Kasumi-1 (cell line): Measurements from ENCODE around the gene ENTPD2.
"Not testable (repeated sequence)": the region's sequence is repeated elsewhere in the genome, so short reads cannot be mapped to it uniquely, and the experiment has no call there.

ENCODE experiments used
- DNase-seq, 2 experiments: peaks; one replicate each; lab custom pipeline; 2025; lab: John Stamatoyannopoulos, UW

ENTPD2 gene

DNA sequence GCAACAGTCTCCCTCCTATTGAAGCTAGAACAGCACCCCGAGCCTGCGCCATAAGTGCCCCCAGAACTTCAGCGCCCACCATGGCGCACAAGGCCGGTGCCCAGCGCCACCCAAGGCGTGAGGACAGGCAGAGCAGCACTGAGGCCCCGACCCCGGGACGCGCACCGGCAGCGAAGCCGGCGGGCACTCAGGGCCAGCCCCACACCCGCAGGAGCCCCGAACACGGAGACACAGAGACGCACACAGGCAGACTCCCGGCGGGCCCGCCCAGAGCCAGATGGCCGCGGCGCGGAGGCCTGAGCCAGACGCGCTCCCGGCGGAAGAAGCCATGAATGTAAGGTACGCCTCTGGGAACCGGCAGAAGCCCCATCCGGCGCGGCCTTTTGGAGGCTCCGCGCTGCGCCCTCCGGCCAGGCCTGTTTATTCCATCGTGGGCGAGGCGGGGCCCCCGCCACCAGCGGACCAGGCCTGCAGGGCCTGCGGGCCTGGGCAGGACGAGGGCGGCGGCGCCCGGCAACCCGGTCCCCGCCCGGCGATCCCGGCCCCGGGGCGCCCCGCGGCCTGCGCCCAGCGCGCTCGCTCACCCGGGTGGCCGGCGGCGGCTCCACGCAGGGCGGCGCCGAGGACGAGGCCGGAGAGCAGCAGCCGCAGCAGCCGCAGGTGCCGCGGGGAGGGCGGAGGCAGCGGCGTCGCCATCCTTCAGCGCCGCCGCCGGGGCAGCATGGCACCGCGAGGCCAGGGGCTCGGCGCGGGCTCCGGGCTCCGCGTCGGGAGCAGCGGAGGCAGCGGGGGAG is 8.4 kb downstream of the ENTPD2 start:
- no peak for DNase-seq

DNA sequence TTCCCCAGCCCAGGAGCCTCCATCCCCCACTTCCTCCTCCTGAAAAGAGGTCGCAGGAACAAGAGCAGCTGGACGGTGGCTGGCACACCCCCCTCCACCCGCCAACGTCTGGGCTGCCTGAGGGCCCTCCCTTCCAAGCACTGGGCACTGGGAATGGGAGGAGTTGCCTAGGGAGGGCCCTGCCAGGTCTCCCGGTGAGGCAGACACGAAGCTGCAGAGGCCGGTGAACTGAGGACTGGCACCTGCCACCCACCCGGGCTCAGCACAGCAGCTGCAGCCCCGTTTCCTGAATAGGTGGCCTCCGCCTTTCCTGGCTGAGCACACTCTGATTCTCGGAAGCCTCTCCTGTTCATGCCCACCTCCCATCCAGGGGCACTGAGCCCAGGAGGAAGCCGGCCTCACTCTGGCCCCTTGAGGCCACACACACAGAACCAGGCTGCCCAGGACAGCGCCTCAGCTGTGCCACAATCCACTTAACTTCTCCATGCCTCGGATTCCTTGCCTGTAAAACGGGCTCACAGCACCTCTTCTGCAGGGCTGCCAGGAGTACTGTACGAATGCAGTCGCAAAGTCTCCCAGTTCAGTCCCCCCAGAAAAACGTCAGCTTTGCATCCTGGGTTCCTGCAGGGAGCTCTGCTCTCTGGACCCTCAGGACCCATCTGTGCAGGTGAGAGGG is 9.2 kb downstream of the ENTPD2 start:
- DNase-seq, result no peak

DNA sequence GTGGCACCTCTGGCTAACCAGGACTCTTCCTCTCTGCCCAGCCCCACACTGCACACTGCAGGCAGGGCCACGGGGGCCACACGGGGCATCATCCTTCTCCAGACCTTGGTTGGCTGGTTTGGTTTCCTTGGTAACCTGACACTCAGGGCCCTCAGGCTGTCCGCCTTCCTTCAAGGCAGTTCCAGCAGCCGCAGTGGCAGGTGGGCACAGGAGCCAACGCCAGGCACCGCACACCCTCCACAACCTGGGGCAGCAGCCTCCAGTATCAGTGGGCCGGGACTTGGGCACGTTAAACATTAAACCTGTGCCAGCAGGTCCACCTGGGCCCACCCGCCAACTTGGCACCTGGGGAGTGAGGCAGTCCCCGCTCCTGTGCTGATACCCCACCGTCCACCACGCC is 9.8 kb downstream of the ENTPD2 start:
- no peak for DNase-seq

DNA sequence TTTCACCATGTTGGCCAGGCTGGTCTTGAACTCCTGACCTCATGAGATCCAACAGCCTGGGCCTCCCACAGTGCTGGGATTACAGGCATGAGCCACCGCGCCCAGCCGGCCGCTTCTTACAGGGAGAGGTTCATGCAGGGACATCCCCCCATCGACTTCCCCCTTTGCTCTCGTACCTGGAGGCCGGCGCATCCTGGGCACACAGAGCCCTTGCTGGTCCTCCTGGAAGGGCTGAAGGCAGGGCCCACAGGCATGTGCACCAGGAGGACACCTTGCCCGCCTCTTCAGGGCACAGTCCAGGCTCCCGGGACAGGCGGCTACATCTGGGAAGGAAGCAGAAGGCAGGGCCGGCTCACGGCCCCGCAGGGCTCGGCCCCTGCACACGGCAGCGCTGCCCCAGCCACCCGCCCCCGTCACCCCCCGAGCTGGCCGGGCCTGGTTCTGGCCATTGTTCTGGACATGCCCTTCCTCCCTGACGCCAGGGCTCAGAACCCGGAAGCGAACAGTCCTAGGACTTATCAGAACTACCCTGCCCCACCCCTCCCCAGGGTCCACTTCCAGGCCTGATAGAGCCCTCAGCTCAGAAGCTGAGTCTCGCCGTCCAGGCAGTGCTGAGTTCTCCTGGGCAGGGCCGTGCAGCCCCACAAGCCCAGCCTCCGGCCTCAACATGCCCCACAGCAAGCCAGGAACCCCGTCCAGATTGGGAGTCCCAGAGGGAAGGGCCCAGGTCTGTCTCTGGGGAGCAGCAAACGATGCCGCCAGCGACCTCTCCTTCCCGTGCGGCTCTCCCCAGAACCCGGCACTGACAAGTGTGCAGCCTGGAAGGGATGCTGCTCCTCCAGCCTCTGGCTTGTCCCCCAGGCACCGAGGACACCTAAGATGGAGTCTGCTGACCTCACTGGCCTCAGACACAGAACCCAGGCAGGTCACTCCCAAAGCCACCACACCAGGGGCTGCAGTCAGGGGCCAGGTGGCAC is 10.8 kb downstream of the ENTPD2 start:
- no peak for DNase-seq

DNA sequence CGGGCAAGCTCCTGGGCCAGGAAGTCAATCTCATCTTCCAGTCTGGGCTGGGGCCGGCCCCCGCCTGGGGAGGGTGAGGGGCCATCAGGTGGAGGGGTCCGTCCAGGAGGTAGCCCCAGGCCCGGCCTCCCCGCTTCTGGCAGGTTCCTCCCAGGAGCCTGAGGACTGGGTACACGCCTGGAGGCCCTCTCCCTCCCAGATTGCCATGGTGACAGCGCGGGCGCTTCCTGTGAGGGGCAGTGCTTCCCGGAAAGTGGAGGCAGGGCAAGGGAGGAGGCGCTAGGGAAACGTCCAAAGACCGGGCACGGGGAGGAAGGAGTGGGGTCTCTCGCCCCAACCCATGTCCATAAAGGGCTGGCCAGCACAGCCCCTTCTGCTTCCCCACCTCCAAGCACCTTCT is 12.7 kb downstream of the ENTPD2 start:
- no peak for DNase-seq

DNA sequence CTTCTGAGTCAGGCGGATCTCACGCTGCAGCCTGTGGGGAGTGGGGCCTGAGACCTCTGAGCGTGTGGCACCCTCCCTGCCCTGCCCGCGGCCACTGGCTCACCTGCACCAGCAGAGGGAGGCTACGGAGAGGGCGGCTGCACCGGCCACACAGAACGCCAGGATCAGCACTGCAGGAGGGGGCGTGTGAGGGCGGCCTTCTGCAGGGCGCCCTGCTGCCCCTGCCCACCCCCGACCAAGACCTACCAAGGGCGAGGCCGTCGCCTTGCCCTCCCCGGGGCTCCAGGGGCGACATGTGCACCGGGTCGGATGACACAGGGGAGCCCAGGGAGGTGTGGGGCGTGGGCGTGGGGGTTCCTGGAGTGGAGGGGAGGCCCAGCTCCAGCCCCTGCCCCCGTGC is 13.3 kb downstream of the ENTPD2 start:
- DNase-seq, result no peak

DNA sequence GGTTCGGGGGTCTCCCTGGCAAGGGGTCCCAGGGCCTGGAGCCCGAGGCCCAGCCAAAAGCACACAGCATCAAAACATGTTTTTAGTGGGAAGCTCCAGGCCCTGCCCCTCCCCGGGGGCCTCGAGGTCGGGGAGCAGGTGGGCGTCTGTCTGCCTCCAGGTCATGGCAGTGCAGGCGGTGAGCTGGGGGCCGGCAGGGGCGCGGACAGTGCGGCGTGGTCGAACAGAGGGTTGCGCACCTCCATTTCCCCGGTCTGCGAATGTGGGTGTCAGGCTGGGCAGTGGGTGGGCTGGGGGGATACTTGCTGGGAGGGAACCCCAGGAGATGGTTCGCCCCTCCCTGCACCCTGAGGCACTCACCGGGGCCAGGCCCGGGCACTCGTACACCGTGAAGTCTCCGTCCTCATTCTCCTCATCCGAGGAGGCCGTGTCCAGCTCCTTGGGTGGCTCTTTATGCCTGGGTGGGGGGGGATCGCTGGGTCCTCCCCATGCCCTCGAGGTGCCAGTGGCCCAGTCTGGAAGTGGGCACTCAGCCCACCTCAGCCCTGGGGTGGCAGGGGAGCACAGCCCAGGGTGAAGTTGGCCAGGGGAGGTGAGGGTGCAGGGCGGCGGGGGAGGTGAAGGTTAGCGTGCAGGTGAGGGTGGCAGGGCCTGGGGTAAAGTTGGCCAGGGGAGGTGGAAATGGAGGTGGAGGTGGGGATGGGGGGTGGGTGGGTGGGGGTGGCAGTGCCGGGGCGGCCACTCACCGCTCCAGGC is 14.1 kb downstream of the ENTPD2 start:
- no peak for DNase-seq

DNA sequence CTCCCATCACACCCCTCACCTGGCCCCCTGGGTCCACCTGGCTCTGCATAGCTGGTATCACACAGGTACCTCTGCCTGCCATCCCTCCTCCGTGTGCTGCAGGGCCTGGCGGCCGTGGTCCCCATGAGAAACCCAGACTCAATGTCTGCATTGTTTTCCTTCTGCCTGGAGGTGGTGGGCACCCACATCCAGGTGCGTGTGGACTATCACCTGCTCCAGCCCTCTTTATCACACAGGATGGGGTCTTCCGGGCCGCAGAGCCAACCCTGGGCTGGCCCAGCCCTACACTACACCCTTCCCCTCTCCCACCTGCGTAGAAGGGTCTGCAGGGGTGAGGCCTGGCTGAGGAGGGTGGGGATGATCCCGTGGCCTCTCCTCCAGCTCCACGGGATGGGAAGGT is 14.9 kb downstream of the ENTPD2 start:
- no peak for DNase-seq

DNA sequence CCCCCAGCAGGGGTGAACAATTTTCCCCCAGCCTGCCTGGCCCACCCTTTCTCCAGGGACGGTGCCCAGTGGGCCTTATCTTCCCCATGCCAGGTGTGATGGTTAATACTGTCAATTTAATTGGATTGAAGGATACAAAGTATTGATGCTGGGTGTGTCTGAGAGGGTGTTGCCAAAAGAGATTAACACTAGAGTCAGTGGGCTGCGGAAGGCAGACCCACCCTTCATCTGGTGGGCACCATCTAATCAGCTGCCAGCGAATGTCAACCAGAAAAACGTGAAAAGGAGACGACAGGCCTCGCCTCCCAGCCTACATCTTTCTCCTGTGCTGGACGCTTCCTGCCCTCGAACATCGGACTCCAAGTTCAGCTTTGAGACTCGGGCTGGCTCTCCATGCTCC is 16.4 kb downstream of the ENTPD2 start:
- no peak for DNase-seq

DNA sequence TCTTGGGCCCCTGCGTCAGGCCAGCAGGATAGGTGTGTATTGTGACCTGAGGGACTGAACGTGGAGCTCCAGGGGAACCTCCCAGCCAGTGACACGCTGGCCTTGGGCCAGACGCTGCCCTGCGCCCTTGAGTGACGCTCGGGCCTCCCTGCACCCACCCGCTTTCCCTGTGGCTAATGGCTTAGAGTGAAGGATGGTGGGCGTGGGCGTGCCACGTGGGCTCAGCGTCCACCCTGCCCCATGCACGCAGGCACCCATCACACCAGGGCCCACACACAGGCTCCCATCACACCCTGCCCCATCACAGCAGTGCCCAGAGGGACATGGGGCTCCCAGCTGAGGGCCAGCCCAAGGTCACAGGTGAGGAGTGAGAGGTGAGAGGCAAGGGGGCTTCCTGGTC is 16.8 kb downstream of the ENTPD2 start:
- DNase-seq, result no peak

DNA sequence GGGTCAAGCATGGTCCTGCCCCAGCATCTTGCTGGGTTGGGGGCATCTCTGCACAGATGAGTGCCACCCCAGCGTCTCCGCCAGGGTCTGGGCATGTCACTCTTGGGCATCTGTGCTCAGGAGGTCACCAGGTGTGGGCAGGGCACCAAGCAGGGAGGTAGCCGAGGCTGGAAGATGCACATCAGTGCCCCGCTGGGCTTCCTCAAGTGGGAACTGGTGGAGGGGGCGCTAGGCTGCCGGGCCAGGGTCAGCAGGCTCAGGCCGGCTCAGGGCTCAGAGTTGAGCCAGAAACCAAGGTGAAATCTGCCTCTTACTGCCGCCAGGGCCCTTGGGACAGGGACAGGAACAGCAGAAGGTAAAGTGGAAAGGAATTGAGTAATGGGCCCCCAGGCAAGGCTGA is 17.9 kb downstream of the ENTPD2 start:
- DNase-seq, result no peak

DNA sequence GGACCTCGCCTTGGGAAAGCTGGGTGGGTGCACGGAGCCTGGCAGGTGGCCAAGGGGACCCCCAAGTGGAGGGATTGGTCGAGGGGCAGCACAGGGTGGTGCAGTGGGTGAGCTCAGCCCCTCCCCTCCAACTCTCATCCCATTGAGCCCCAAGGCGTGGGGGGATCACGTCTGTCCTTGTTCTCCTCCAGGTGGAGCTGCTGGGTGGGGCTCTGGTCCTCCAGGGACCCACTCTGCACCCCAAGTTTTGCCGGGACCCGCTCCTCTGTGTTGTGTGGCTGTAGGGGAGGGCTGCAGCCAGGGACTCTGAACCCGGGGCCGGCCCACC is 18.4 kb downstream of the ENTPD2 start:
- DNase-seq, result no peak

DNA sequence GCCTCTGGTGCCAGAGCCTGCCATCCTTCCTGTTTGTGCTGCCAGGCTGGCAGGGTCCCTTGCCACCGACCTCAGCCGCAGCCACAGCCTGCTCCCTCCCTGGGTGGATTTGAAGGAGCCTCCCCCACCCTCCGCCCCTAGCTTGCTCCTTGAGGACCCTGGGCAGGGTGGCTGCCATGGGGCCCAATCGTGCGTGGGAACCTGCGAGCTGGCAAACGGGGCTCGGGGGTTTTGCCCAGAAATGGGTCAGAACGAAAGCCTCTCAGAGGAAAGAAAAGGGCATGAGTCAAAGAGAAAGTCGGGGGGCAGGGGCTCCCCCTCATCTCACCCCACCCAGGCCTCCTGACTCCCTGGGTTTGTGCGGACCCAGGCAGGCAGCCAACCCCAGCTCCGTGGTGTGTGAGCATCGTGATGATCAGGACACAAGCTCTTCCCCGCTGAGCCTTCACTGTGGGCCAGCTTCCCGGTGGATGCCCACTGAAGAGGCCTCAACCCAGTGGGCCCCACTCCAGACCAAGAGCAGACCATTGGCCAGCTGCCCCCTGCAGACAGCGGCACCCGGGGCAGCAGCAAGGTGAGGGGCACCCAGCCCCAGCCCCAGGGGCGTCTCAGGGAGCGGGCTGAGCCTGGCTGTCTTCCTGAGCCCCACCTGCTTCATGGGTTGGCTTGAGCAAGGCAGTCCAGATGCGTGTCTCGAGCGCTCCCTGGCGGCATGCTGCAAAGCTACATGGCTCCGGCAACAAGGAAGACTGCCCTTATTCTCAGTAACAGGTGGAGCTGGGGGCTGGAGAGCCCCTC is 19.0 kb downstream of the ENTPD2 start:
- DNase-seq, result peak; percentile 89 to 92

DNA sequence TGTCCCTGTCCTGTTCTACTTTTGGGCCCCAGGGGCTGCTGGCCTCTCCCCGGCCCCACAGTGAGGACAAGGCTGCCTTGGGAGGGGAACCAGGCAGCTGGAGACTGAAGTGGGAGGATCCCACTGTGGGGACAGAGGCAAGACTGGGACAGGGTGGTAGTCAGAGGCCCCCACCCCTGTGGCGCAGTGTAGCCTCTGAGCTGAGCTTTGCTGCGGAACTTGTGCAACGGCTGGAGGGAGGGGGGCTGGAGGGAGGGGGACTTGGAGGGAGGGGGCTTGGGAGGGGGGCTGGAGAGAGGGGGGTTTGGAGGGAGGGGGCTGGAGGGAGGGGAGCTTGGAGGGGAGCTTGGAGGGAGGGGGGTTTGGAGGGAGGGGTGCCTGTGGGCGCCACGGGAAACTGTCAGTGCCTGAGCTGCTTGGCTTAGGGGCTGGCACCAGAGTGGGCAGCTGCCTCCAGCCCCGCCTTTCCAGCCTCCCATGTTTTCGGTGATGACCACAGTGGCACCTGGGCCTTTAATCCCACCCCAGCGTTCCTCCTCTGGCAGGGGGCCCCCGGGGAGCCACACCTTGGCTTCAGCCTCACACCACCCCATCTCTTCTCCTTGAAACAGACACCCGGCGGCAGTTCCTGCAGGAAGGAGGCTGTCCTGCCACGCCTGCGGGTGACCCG is 19.7 kb downstream of the ENTPD2 start:
- peak; percentile 45 to 61 for DNase-seq

DNA sequence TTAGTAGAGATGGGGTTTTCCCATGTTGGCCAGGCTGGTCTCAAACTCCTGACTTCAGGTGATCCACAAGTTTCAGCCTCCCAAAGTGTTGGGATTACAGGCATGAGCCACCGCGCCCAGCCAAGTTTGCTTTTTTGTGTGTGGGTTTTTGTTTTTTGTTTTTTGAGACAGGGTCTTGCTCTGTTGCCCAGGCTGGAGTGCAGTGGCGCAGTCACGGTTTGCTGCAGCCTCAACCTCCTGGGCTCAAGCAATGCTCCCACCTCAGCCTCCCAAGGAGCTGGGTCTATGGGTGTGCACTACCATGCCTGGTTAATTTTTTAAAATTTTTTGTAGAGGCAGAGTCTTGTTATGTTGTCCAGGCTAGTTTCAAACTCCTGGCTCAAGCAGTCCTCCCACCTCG is 20.4 kb downstream of the ENTPD2 start:
- DNase-seq, result not testable (repeated sequence)

DNA sequence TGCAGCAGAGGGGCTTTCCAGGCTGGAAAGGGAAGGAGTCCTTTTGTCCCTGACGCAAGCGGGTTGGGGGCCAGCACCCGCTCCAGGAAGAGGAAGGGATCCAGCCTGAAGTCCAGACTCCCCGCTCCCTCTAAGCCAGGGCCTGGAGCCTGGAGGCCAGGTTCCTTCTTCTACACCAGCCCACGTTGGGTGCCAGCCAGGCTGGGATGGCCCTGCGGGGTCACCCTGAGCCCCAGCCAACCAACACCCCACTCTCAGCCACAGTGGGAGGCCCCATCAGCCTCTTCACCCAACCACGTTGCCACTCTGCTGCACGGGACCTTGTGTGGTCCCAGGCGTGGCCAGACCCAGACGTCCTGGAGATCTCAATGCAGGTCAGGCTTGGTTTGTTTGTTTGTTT is 21.0 kb downstream of the ENTPD2 start:
- DNase-seq, result no peak

DNA sequence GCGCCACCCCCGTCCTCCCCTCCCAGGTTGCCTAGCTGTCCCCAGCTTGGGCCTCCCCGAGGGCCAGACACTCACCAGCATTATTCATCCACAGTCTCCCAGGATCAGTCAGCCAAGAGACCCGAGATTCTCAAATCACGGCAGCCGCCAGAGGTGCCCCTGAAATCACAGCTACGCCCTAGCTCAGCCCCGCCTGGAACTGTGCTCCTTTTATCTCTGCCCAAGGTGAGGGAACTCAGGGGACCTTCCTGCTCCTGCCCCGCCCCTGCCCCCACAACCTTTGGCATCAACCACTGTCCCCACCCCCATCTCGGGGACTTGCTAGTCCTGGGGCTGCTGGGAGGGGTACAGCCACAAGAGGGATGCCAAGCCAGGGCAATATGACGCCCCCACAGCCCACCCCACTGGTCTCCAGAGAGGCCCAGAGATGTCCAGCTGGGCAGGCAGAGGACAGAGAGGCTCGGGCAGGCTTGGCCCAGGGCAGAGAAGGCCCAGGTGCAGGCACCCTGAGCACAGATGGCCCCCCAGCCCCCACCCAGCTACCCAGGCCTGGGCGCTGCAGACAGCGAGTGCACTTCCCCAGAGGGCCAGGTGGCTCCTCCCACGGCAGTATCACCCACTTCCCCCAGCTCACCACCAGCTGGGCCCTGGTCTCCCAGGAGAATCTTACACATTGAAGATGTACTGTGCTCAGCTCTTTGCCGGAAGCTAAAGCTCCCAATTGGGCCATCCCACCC is 21.8 kb downstream of the ENTPD2 start, which contains the start of gene FUT7:
FUT7 (minus strand) TSS at position 185 of the 737 bp plus-strand sequence; CDS start at position 88, 97 bp downstream.
- DNase-seq, result peak; percentile 34 to 54

DNA sequence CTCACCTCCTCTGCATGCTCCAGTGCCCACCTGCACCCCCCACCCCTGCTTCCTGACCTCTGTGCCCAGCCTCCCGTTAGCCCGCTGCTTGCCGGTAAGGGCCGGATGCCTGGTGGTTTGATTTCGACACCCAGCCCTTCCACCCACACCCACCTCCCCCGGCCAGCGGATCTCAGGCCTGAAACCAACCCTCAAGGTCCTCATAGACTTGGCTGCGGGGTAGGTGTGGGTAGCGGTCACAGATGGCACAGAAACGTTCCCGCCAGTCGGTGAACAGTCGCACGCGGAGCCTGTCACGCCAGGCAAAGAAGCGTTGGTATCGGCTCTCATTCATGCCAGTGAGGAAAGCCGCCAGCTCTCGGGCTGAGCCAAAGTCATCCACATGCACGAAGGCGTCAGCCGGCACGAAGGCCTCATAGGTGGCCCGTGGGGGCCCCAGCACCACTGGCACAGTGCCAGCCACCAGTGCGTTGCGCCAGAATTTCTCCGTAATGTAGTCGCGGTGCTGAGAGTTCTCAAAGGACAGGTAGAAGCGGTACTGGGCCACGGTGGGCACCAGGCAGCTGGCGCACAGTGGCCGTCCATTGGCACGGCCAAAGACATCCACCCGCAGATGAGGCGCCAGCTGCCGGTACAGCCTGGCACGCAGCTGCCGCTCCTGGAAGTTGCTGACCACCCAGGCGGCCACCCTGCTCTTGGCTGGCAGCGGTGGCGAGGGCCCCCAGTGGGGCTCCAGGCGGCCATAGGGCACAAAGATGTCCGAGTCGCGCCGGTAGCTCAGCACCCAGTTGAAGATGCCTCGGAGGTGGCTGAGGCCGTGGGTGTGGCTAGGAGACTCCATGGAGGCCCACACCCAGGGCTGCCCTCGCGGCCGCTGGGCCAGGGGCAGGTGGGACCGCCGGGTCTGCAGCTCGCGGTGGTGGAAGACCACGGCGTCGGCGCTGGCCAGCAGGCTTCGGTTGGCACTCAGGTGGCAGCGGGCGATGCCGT is 23.0 kb downstream of the ENTPD2 start:
- peak; percentile 34 to 52 for DNase-seq
